Urothelium cell line (cell line): ENCODE results near the gene WDR49.

ENCODE experiments used
- DNase-seq: peaks from one replicate; pipeline ENCODE4 v3.0.0; 2011; ENCODE audit warnings: low spot score, mixed read lengths
- FAIRE-seq: peaks from 2 replicates; lab custom pipeline; 2011; peaks lifted over from hg19 to GRCh38; lab: Jason Lieb, UNC

WDR49 gene

DNA sequence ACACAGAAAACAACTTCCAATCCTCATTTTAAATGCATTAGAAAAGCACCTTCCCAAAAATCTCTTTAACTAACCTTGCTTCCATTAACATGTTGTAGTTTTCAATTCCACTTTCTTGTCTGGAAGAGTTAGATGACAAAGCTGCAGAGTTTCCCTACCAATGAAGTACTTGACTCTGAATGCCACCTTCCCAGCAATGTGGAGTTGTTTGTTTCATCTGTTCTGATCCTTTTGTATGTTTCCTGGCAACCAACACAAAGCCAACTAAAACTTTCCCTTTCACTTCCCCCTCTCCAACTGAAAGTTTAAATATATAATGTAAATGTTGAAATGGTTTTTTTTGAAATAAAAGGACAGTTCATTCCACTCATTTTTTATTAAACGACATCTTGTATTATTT, at the start of gene WDR49:
Gene WDR49 (minus strand): TSS at position 183 of the 400 bp plus-strand sequence. CDS start 517 bp downstream, outside the sequence.
- FAIRE-seq, result no peak
- no peak for DNase-seq

DNA sequence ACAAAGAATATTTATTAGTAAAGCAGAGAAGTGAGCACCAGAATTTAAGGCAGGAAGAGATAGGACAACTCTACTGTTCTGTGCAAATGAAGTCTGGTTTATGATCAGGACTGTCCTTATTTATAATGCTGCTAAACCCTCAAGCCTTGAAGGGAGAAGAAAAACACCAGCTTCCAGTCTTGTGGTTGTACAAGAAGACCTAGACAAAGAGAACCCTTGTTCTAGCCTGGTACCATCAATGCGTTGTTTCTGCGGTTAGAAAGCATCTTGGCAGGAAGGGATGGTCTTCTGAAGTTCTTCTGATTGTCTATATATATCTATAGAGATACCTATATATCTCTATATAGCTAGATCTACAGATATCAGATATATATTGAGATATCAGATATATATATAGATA, 47.2 kb upstream of the WDR49 start:
- FAIRE-seq, result no peak
- no peak for DNase-seq

DNA sequence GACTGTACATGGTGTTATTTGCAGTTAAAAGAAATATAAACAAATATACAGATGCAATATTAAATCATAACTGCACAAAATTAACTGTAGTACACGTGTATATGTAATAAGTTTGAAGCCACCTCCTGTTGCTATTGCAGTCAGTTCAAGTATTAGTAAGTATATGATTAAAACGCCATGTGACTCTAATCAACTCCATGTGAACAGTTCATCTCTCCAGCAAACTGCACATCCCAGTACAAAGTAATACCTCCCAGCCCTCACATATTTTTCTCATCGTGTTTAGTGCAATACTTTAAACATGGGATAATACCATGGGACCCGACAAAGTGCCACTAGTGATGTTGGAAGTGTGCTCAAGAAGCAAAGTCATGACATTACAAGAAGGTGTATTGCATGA, 46.3 kb upstream of the WDR49 start:
- DNase-seq, result no peak
- no peak for FAIRE-seq

DNA sequence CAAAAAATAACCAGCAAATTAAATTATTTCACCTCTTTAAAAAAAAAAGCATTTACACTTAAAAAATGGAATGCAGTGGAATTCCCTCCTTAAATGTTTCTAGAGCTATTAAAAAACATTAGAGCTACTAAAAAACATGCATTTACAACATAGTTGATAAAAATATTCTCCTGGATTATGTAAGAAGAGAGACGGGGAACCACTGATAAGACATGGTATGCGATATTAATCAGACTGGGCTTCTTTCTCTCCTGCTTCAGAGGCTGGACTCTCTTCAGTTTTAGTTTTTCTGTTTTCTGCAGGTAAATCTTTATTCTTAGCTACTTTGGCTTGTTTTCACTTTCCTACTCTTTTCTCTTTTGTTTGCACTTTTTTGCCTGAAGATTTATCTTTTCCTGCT, 40.4 kb upstream of the WDR49 start:
- FAIRE-seq, result no peak
- no peak for DNase-seq

DNA sequence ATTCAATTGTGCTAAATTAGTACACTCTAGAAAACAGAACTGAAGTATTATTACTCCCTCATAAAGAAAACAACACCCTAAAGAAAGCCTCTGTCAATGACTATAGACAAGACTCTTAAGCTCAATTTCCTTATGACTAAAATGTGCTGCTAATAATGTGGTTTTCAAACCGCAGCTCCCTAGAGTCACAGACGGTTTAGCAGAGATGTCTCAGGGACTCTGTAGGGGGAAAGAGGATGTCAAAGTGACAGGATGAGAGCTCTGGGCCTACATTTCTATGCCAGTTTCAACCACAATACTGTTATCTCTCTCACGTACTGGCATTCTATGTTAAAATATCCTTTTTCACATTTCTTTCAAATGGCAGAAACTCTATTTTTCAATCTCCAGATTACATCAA, 37.6 kb upstream of the WDR49 start:
- no peak for DNase-seq
- FAIRE-seq, result no peak

DNA sequence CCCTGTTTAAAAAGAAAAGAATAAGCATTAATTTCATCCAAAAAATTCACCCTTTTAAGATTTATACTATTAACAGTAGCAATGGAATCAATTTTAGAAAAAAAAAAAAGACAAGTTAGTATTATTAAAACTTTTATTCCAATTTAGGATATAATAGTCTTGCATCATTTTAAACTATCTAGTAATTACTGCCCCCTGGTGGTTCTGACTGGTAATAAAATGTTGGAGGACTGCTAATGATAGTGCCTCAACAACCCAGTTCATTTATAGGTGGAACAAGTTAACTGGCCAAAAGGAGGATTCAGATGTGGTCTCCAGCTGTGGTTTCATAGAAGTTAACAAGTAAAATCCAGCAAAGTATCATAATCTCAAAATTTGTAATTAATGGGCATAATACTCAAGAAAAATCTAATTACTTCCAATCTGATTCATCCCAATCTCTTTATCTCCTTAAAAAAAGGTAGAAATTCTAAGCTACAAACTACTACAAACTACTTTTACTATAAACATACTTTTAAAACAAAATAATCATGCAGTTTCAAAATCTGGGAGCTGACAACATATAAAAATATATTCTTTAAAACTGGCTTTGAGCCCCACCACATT, 30.7 kb upstream of the WDR49 start:
- FAIRE-seq (no peak), DNase-seq (peak; percentile 14)

DNA sequence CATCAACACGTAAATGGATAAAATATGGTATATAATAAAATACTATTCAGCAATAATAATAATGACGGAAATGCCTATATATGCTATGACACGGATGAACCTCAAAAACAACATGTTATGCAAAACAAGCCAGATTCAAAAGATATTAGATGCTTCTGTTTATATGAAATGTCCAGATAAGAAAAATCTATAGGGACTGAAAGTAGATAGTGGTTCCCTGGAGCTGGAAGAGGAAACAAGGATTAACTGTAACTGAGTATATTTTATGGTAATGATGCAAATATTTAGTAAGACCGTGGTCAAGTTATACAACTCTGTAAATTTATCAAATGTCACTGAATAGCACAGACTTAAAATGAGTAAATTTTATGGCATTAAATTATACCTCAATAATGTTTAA, 25.8 kb upstream of the WDR49 start:
- no peak for DNase-seq
- FAIRE-seq, result no peak

DNA sequence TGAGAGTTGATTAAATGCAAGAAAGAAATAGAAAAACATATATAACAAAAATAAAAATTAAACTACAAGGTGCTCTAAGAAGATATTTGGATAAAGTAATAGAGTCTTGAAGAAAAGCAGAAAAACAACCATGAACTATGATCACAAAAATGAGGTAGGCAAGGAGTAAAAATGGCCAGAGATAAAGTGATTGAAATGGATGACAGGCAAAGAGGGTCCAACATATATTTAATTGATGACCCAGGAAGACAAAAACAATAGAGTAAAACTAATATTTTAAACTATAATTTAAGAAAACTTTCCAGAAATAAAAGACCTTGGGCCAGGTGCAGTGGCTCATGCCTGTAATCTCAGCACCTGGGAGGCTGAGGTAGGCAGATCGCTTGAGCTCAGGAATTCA, 22.1 kb upstream of the WDR49 start:
- DNase-seq (no peak), FAIRE-seq (no peak)

DNA sequence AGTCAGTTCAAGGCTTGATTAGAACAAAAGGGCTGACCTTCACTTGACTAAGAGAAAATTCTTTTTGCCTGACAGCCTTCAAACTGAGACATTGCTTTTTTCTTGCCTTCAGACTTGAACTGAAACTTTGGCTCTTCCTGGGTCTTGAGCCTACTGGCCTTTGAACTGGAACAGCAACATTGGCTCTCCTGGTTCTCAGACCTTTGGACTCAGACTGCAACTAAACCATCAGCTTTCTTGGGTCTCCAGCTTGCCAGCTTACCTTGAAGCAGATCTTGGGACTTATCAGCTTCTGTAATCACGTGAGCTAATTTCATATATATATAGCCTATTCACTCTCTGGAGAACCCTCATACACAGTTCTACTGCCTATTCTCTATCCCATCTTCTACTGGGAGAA, 19.5 kb upstream of the WDR49 start:
- FAIRE-seq (no peak), DNase-seq (no peak)

DNA sequence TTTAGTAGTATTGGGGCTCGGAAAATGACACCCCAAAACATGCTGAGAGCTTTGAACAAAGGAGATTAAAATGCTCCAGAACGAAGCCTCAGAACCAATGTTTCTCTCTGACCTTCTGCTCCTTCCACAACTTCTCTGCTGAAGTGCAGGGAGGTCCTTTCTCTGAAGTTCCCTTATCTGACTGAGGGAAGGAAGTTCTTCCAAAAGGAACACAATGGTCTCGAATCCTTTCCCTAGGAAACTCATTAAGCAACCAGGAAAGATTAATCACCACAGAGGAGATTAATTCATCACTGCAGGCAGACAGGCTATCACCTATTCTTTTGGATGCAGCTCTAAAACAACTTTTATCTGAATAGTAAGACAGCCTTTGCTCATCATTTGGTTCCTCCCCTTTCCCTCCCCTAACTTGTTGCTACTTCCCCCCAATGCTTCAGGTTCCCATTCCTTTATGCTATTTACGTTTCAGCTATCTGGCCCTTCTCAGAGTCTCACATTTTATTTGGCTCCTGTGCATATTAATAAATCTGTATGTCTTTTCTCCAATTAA, 18.2 kb upstream of the WDR49 start:
- FAIRE-seq, result no peak
- DNase-seq, result no peak

DNA sequence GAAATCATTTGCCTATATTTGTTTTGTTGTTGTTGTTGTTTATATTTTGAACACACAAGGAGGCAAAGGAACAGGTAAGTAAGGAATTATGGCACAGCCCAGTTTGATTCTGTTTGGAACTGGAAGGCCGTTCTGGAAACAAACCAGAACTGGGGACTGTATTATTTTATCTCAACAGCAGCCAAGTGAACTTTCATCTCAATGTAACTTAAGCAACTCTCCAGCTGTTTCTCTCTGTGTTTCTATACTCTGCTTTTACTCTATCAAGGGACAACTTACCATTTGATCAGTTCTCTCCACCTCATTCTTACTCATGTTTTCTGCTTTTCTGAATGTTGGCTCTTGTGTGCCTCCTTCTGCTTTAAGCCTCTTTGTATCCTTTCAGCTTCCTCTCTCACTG, 16.0 kb upstream of the WDR49 start:
- FAIRE-seq, result no peak
- no peak for DNase-seq

DNA sequence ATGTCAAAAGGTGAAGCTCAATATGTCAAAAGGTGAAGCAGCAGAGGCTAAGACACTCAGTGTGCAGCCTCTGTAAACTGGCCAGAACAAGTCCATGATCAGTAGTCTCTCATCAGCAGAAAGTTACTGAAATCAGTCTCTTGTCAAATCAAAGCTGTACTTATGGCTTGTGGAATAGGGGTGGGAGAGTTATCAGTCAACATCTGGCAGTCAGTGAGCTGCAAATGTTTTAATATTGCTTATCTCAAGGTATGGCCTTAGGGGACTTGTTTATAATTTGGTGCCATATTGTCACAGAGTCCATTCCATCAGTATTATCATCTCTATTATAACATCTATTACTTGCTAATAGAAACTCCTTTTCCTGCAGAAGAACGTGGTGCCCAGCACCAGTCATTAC, 14.9 kb upstream of the WDR49 start:
- no peak for FAIRE-seq
- no peak for DNase-seq

DNA sequence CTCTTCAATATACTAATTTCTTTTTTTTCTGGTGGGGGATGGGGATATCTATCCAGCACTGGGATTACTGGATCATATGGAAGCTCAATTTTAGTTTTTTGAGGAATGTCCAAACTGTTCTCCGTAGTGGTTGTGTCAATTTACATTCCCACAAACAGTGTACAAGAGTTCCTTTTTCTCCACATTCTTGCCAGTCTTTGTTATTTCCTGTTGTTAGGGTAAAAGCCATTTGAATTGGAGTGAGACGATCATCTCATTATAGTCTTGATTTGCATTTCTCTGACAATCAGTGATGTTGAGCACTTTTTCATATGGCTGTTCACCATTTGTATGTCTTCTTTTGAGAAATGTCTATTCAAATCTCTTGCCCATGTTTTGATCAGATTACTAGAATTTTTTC, 12.8 kb upstream of the WDR49 start:
- DNase-seq, result no peak
- no peak for FAIRE-seq

DNA sequence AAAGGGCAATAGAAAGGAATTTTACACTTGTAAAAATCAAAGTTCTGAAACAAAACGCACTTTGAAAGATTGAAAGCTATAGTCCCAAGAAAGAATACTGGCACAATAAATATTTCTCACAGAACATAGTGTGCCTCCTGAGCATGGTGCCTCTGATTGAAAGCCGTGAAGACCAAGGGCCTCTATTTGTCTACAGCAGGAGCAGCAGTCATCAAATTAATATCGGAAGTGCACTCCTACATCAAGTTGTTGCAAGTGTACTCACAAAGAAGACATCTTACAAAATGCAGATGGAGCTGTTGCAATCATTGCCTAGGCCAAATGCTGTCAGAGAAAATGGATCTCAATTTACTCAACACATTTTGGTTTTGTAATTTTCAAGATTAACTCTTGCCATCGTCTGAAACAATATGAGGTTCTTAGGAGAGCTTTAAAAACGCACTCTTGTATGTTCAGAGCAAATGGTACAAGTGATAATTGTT, 9.2 kb upstream of the WDR49 start:
- FAIRE-seq, result no peak
- no peak for DNase-seq

DNA sequence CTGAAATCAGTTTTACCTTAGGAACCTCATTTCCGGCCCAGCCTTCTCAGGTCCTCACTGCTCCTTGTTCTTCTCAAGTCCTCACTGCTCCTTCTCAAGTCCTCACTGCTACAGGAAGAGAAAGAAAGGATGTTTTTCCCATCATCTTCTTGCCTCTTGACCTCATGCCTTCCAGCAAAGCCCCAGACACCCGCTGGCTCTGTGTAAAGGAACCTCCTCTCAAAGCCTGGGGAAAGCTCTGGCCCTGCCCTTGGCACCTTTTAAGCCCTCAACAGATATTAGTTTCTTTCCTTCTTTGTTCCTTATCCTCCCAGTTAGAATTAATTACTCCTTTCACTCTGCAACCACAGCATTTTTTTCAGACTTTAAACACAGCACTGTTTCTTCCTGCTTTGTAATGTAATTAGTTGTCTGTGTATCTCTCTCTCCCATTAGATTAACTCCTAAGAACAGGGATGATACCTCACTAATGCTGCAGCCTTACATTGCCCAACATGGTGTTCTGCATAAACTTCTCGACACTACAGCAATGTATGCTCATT, 4.0 kb upstream of the WDR49 start:
- no peak for FAIRE-seq
- DNase-seq, result no peak

DNA sequence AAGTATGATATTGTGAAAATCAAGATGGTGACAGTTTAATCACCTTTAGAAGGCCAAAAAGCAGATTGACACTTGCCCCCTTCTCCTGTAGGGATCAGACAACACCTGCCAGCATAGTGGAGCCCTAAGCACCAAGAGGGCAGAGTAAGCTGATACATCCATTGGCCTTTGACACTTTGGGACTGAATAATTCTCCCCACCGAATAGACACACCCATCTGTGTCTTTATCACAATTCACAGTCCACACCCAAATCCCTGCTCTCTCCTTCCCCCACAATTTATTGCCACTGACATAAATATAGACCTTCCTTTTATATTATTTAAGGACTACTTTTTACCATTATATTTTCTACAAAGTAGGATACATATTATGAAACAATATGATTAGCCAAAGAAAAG, 3.1 kb upstream of the WDR49 start:
- no peak for DNase-seq
- FAIRE-seq, result no peak

DNA sequence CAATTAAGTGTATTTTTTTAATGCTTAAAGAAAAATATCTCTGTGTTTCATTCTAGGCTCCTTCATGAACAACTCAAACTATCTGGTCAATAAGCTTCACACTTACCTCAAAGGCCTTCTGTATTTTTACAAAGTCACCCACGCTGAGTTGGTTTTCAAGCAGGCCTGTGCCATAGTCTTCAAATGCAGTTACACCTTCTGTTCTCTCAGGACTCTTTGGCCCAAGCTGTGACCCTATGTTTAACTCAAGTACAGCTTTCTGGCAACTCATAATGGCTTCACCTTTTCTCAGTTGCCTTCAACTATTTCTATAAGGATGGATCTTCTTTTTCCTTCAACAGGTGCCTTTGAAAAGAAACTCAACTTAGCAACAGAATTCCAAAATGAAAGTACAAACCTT, 587 bp downstream of the WDR49 start:
- FAIRE-seq, result no peak
- no peak for DNase-seq

DNA sequence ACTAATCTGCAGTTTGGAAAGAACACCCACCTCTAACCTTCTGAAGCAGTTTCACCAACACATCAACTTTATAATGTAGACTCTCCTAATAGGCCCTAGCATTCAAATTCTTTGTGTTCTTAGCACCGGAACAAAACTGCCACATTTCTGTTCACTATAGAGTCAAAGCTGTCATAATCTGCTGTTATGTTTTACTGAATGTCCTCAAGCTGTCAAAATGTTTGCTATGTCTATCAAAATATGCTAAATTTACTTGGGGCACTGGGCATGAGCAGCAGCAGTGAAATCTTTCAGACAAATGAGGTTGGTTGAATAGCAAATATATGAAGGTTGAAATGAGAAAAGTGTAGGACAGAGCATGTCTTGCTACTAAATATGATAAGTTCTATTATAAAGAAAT, 1.9 kb downstream of the WDR49 start:
- FAIRE-seq (no peak), DNase-seq (no peak)

DNA sequence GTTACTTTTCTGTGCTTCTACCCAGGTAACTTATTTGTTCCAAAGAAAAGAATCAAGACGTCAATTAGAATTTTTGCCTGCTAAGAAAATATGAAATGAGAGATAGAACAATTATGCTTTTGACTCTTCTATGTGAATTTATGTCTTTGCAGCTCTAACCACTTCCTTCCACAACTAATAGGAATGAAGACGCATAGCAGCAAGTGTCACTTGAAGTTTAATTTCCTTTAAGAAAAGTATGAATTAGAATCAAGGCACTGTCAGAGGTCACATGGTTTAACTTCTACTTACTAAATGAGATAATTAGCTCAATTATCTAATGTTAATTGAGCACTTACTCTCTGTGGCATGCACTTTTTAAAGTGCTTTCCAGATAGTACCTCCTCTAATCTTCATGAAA, 3.3 kb downstream of the WDR49 start:
- no peak for FAIRE-seq
- DNase-seq, result no peak

DNA sequence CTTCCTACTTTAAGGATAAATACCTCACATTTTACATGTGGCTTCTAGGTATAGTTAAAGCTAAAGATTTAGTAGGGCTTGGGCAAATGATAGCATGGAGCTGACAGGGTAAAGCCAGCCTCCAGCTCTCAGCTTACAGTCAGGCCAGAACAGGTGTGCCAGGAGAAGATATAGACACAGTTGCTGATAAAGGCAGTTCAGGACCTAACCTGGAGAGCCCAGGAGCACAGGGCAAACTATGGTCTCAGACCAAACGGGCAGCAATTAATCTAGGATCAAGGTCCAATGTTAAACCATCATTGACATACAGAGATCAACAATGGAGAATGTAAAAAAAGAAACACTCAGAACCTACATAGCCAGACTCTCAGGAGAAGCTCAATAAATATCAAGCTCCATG, 4.0 kb downstream of the WDR49 start:
- DNase-seq (no peak), FAIRE-seq (no peak)

DNA sequence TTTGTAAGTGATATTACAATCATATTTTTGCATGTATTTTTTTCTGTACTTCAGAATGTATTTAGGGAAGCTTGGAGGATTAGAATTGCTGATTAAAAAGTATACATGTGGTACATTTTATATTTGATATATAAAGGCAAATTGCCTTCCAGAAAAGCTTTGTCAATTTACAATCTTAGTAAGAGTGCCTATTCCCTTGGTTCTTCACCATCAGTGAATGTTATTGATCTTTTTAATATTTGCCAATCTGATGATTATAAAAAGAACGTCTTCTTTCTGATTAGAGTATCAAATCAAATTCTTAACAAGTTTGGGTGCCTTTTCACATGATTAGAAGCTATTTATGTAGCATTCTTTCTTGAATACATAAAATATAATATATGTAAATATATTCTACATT, 9.1 kb downstream of the WDR49 start:
- DNase-seq (no peak), FAIRE-seq (no peak)

DNA sequence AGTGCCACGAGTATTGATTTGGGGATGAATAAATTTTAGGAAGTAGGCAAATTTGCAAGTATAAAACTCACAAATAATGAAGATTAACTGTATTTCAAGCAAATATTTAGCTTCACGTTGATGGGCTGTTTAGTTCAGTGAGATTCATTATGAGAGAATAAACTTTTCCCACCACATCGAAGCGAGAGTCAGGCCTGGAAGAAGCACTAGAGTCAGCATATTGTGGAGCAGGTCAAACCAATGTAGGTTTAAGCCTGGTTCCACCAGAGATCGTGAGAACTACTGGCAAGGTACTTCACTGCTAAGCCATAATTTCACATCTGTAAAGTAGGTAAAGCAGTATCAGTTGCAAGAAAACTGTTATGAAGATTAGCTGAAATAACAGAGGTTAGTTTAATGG, 22.3 kb downstream of the WDR49 start:
- DNase-seq (no peak), FAIRE-seq (no peak)

DNA sequence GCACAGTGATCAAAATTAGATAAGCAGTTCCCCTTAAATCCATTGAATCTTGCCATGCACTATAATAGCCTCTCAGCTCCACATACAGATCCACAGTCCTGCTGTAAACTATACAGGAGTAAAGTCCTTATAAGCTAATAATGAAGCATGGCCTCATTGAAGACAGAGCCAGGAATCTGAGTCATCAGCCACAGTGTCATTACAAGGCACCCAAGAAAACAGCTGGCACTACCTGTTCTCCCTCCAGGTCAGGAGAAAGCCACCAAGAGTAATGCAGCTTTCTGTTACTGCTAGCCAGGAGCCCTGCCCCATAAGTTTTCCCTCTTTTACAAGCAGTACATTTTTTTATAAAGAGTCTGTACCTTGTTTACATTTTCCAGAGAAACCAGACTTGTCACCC, 27.3 kb downstream of the WDR49 start:
- DNase-seq (peak; percentile 4), FAIRE-seq (no peak)
